Glutamatergic neuron (in vitro differentiated cells): ENCODE measurements around the gene DNAH14. TPM values are rescaled to one million over a fixed set of nuclear protein-coding genes. Genes with fewer than 3 reads are reported as not detected.
"Not testable (repeated sequence)": the region's sequence is repeated elsewhere in the genome, so short reads cannot be mapped to it uniquely, and the experiment has no call there.

ENCODE experiments used
- DNase-seq: peaks from one replicate; pipeline ENCODE4 v3.0.0; 2022
- H3K27ac Mint-ChIP-seq: one replicate; pipeline ENCODE4 v1.8.0; 2020; ENCODE audit warnings: mild to moderate bottlenecking, mixed read lengths, inconsistent platforms; ENCODE audit not compliant: unreplicated experiment
- H3K27me3 Mint-ChIP-seq: one replicate; pipeline ENCODE4 v1.8.0; 2020; ENCODE audit warnings: mild to moderate bottlenecking, moderate library complexity, mixed read lengths, inconsistent platforms; ENCODE audit not compliant: unreplicated experiment
- H3K36me3 Mint-ChIP-seq: one replicate; pipeline ENCODE4 v1.8.0; 2020; ENCODE audit warnings: mild to moderate bottlenecking, mixed read lengths, inconsistent platforms; ENCODE audit not compliant: unreplicated experiment
- H3K4me1 Mint-ChIP-seq: one replicate; pipeline ENCODE4 v1.8.0; 2020; ENCODE audit warnings: mild to moderate bottlenecking, low read depth, mixed read lengths, inconsistent platforms; ENCODE audit not compliant: unreplicated experiment
- H3K4me3 Mint-ChIP-seq: one replicate; pipeline ENCODE4 v1.8.0; 2020; ENCODE audit warnings: mild to moderate bottlenecking, mixed read lengths, inconsistent platforms; ENCODE audit not compliant: unreplicated experiment
- H3K9me3 Mint-ChIP-seq: one replicate; pipeline ENCODE4 v1.8.0; 2020; ENCODE audit warnings: mild to moderate bottlenecking, moderate library complexity, mixed read lengths, inconsistent platforms; ENCODE audit not compliant: unreplicated experiment
- CTCF ChIP-seq: fragments of 200-600 bp; sonication (generic); IDR thresholded peaks from one replicate; pipeline ENCODE4 v1.5.0; 2021; ENCODE audit not compliant: partially characterized antibody, unreplicated experiment
- total RNA-seq: library from RNA; stranded (reverse); fragmentation: NEBNext Ultra II Directional; extraction: Animal tissue kit (Norgen Biotek cat#: 25700); gene quantifications from one replicate; pipeline ENCODE4 v1.2.1, GENCODE V29; 2021; ENCODE audit not compliant: unreplicated experiment

The DNAH14 gene
- total RNA-seq, 1 donor from 2014 or later: 36.6 TPM

GRCh38 chr1:224959115-224959514 lies 29.6 kb downstream of the DNAH14 start:
- no peak for DNase-seq
- Mint-ChIP-seq H3K27me3 (no peaks in the 10 kb centered on the region), H3K36me3 (no peaks in the 10 kb centered on the region), H3K9me3 (no peaks in the 10 kb centered on the region), H3K4me1 (no peaks in the 10 kb centered on the region), H3K4me3 (no peak overlapping the region), H3K27ac (no peak overlapping the region)
- no peak for TF ChIP-seq CTCF

- no peaks in the 10 kb centered on the region for H3K9me3 Mint-ChIP-seq
- H3K36me3 Mint-ChIP-seq: no peaks in the 10 kb centered on the region
- no peaks in the 10 kb centered on the region for H3K27me3 Mint-ChIP-seq
- DNase-seq: no peak
- no peak overlapping the region for H3K4me3 Mint-ChIP-seq
- H3K27ac Mint-ChIP-seq: no peak overlapping the region
- no peak for TF ChIP-seq CTCF
- no peaks in the 10 kb centered on the region for H3K4me1 Mint-ChIP-seq
These were observed 30.2 kb downstream of the DNAH14 start for GRCh38 chr1:224959656-224960055.

DNA sequence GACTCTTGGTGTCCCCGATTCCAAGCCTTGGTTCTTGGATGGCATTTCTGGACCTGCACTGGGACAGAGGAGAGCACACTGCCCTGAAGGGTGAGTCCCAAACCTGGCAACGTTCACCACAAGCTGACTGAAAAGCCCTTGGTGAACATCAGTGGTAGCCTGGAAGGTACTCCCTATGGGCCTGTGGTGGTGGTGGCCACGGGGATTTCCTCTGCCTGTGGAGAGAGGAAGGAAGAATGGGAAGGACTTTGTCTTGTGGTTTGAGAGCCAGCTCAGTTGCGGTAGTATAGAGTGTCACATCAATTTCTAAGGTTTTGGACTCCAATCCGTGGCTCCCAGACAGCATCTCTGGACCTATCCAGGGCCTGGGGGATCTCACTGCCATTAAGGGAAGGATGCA lies 50.7 kb downstream of the DNAH14 start:
- Mint-ChIP-seq H3K4me1 (no peaks in the 10 kb centered on the region), H3K36me3 (peaks cover 23% of the 10 kb centered on the region), H3K27ac (no peak overlapping the region), H3K4me3 (no peak overlapping the region), H3K27me3 (peaks cover 1% of the 10 kb centered on the region), H3K9me3 (peaks cover 6% of the 10 kb centered on the region)
- TF ChIP-seq CTCF: no peak
- DNase-seq: no peak

DNA sequence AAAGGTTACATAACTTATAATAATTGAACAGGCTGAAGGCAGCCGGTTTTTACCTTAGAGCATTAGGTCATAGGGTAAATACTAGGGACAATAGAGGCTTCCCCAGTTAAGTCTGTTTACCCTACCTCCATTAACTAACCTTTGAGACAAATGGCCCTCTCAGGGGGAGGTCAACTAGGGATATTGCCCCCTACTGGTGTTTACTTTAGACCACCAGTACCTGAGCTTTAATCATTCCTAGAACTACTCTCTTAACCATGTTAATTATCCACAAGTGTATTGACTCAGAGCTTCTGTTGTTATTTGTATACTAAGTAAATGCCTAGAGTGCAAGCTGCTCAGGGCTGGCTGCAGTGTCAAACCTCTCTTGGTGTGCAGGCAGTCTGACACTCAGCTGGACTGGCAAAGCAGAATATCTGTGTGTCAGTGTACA lies 52.5 kb downstream of the DNAH14 start:
- DNase-seq: not testable (repeated sequence)

DNA sequence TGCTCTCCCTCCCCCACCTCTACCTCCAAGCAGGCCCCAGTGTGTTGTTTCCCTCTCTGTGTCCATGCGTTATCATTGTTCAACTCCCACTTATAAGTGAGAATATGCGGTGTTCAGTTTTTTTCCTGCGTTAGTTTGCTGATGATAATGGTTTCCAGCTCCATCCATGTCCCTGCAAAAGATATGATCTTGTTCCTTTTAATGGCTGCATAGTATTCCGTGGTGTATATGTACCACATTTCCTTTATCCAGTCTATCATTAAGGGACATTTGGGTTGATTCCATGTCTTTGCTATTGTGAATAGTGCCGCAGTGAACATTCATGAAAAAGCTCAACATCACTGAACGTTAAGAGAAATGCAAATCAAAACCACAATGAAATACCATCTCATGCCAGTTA lies 58.6 kb downstream of the DNAH14 start:
- no peak overlapping the region for H3K4me3 Mint-ChIP-seq
- H3K4me1 Mint-ChIP-seq: no peaks in the 10 kb centered on the region
- peaks cover 24% of the 10 kb centered on the region for H3K36me3 Mint-ChIP-seq
- H3K27me3 Mint-ChIP-seq: no peaks in the 10 kb centered on the region
- H3K27ac Mint-ChIP-seq: no peak overlapping the region
- DNase-seq: no peak
- no peak for TF ChIP-seq CTCF
- peaks cover 7% of the 10 kb centered on the region for H3K9me3 Mint-ChIP-seq

More for the DNA sequence above, 52.5 kb downstream of the DNAH14 start:
- not testable (repeated sequence) for H3K4me1 Mint-ChIP-seq, H3K27me3 Mint-ChIP-seq, H3K4me3 Mint-ChIP-seq, H3K9me3 Mint-ChIP-seq, H3K27ac Mint-ChIP-seq
- H3K36me3 Mint-ChIP-seq: peaks cover 32% of the 10 kb centered on the region

DNA sequence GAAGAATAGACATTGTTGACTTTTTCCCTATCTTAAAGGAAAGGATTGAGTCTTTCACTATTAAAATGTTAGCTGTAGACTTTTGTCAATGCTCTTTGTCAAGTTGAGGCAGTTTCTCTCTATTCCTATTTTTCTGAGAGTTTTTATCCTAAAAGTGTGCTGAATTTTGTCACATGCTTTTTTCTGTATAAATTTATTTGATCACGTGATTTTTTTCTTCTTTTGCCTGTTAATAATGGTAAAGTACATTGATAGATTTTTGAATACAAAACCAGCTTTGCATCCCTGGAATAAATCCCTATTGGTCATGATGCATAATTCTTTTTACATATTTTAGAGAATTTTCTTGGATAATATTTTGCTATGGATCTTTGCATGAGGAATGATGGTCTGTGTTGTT lies 60.1 kb downstream of the DNAH14 start:
- no peak for TF ChIP-seq CTCF
- Mint-ChIP-seq H3K9me3 (peaks cover 2% of the 10 kb centered on the region), H3K4me1 (no peaks in the 10 kb centered on the region), H3K36me3 (peaks cover 9% of the 10 kb centered on the region), H3K27ac (no peak overlapping the region), H3K27me3 (no peaks in the 10 kb centered on the region), H3K4me3 (no peak overlapping the region)
- DNase-seq: no peak

- not testable (repeated sequence) for H3K9me3 Mint-ChIP-seq, H3K36me3 Mint-ChIP-seq, H3K27me3 Mint-ChIP-seq, H3K4me1 Mint-ChIP-seq, DNase-seq, H3K4me3 Mint-ChIP-seq, H3K27ac Mint-ChIP-seq
These were observed 62.1 kb downstream of the DNAH14 start for GRCh38 chr1:224991550-224991949.
